HG03457 (cell line): Measurements from ENCODE around the gene TXNL1.
"Not testable (repeated sequence)": the region's sequence is repeated elsewhere in the genome, so short reads cannot be mapped to it uniquely, and the experiment has no call there.

Source experiments
- ATAC-seq: cut with Tn5 transposase; IDR thresholded peaks from one replicate; pipeline ENCODE4 v1.9.1; 2021; ENCODE audit warnings: moderate number of reproducible peaks; ENCODE audit not compliant: unreplicated experiment

The TXNL1 gene

GRCh38 chr18:56638232-56639103, at the start of gene TXNL1:
TSS of gene TXNL1 (minus strand) at chr18:56638592. CDS start at chr18:56638440, 152 bp downstream.
- peak; percentile 87 for ATAC-seq

- ATAC-seq: no peak
These were observed 45.9 kb upstream of the TXNL1 start for GRCh38 chr18:56684277-56684676.

GRCh38 chr18:56678836-56679565, 40.6 kb upstream of the TXNL1 start:
- no peak for ATAC-seq

DNA sequence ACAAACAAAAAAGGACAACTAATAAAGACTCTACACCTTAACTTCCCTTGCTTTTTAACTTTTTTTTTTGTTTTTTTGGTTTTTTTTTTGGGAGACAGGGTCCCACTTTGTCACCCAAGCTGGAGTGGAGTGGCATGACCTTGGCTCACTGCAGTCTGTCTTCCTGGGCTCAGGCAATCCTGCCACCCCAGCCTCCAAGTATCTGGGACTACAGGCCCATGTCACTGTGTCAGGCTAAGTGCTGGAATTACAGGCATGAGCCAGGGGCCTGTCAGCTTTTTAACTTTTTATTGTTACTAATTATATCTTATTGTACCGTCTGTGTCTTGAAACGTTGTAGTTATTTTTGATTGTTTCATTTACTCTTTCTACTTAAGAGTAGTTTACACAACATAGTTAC, 38.2 kb upstream of the TXNL1 start:
- no peak for ATAC-seq

DNA sequence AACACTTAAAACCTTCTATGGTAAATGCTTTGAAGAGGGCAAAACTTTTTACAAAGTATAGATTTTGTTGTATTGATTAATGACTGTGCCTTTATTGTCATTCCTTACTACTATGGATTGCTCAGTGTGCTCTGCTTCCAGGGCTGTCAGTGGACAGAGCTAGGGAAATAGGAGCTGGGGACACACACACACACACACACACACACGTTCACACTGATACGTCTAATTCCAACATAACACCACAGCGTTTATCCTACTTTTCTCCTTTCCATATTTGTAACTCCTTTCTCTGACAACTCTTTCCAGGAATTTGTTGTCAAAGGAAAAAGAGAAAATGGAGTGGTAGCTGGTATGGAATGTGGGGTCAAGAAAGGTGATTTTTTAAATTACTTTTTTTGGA, 34.6 kb upstream of the TXNL1 start:
- no peak for ATAC-seq

- ATAC-seq: no peak
These were observed 34.0 kb upstream of the TXNL1 start for GRCh38 chr18:56672391-56672790.

GRCh38 chr18:56662902-56663301, 24.5 kb upstream of the TXNL1 start:
- ATAC-seq: no peak

- ATAC-seq: no peak
These were observed 24.1 kb upstream of the TXNL1 start for GRCh38 chr18:56662502-56662901.

- ATAC-seq: no peak
These were observed 23.6 kb upstream of the TXNL1 start for GRCh38 chr18:56662063-56662408.

DNA sequence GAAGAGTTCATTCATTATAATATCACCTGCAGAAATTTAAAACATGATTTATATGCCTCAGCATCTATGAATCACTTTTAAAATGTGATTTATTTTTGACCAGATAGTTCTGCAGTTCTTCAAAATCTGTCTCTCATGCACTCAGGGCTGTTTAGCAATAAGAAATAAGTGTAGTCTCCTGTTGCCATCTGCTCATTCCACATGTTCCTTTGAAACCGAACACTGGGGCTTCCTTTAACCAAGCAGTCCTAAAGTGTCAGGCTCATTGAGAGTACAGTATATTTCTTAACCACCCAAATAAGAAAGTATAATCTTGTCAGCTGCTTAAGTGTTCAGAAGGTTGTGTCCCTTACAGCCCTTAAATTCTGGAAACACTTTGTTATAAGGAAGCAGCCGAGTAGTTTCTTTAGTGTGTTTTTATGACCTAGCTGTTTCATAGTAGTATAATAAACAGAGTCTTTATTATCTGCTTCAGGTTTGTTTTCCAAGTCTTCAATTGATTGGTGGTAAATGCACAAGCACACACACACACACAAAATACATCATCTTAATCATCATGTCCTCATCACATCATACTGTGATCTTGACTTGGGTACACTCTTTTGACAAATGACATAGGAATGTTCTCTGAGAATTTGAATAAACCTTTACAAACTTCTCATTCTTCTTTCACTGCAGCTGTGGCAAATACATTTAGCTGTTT, 23.1 kb upstream of the TXNL1 start:
- no peak for ATAC-seq

GRCh38 chr18:56660655-56661054, 22.3 kb upstream of the TXNL1 start:
- ATAC-seq: no peak

- ATAC-seq: no peak
These were observed 20.7 kb upstream of the TXNL1 start for GRCh38 chr18:56659111-56659510.

GRCh38 chr18:56658261-56658660, 19.9 kb upstream of the TXNL1 start:
- ATAC-seq: no peak

DNA sequence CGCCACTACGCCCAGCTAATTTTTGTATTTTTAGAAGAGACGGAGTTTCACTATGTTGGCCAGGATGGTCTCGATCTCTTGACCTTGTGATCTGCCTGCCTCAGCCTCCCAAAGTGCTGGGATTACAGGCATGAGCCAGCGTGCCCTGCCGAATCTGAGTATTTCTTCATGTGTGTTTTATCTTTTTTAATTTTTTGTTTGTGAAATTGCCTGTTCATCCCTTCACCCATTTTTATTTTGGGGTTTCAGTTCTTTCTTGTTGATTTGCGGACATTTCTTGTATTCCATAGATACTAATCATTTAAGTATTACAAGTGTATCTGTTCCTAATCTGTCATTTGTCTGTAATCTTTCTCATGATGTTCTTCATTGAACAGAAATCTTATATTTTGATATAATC, 15.9 kb upstream of the TXNL1 start:
- ATAC-seq: not testable (repeated sequence)

DNA sequence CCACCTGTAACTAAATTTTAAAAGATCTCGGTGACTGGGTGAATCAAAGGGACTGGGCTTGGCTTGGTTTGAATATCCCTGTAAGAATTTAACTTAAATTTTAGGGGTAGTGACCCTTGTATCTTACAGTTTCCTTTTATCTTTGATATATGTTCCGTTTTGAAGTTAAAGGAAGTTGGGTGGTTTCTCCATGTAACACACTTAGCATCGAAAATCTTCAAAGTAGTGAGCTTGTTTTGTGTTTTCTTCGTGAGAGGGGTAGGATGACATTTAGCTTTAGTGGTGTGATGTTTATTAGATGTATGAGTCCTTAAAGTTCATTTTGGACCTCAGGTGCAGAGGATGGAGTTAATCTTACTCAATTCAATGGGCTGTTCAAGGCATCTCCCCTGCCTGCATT, 14.4 kb upstream of the TXNL1 start:
- ATAC-seq: no peak

- ATAC-seq: no peak
These were observed 13.3 kb upstream of the TXNL1 start for GRCh38 chr18:56651771-56652092.

GRCh38 chr18:56650944-56651770, 12.8 kb upstream of the TXNL1 start, which contains the start of gene WDR7:
TSS of gene WDR7 (plus strand) at chr18:56651359. CDS start at chr18:56672516, 21,157 bp downstream.
- ATAC-seq: peak; percentile 94

- ATAC-seq: no peak
These were observed 11.6 kb upstream of the TXNL1 start for GRCh38 chr18:56649996-56650395.

DNA sequence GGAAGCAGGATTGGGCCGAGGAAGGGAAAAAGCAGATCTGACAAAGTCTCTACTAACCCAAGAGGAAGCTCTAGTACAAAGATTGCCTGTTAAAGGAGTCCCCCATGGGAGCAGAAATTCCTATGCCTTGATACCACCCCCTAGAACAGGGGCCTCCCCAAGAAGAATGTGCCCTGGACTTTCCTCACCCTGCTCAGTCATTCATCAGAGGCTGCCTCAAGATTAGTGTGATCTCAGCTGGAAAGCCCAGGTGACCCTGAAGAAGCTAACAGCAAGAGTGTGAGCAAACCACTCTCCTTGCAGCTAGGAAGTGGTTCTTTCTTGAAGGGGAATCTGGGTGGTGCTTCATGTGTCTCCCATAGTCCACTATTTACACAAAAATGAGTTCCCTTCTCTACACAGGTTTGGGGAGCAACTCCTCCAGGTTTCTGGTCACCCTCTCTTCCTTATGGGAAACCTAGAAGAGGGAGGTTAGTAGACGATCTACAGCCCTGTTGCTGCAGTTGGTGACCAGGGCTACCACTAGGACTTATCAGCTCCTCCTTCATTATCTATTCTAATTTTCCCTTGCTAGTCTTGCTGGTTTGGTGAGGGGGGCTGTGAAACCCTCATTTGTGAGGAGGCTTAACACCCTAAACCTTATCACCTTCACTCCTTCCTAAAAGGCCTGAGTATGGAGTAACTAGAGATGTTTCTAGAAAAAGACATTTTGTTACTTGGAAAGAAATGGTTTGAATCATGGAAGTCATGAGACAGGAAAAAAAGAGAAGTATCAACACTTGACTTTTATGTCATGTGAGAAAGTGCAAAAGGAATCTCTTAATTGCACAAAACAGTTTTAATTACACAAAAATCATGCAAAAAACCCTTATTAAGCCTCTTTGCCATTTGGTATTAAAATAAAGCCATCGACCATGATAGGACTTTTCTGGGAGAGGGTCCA, 9.8 kb upstream of the TXNL1 start:
- no peak for ATAC-seq

DNA sequence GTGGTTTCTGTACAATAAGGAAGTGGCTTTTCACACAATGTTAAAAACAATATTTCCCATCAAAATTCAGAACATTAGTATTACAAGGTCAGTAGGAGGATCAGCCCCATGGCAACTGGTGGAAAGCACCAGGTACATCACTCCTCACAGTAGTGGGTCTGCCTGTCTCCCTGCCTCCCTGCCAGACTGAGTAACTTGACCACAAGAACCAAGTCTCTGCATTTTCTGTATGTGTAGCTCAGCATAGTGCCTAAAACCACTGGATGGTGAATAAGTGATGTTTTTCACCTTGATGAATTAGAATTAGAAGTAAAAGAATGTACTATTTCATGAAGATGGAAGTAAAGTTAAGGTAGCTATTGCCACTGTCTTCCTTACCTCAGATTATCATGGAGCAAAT, 8.7 kb upstream of the TXNL1 start:
- no peak for ATAC-seq
